HG03108 (cell line): Measurements from ENCODE around the gene RFXANK.

Experiments
- ATAC-seq: cut with Tn5 transposase; IDR thresholded peaks from one replicate; pipeline ENCODE4 v1.9.1; 2021; ENCODE audit warnings: moderate library complexity; ENCODE audit not compliant: unreplicated experiment

The RFXANK gene

GRCh38 chr19:19226663-19227062 lies 34.6 kb downstream of the RFXANK start:
- no peak for ATAC-seq

GRCh38 chr19:19227217-19227616 lies 35.2 kb downstream of the RFXANK start:
- no peak for ATAC-seq

GRCh38 chr19:19229701-19230100 lies 37.6 kb downstream of the RFXANK start:
- no peak for ATAC-seq

- ATAC-seq = no peak
These were observed 38.9 kb downstream of the RFXANK start for GRCh38 chr19:19230999-19231398.

GRCh38 chr19:19232261-19232721 lies 40.2 kb downstream of the RFXANK start:
- no peak for ATAC-seq

- no peak for ATAC-seq
These were observed 42.3 kb downstream of the RFXANK start for GRCh38 chr19:19234220-19234816.

- ATAC-seq = no peak
These were observed 44.1 kb downstream of the RFXANK start for GRCh38 chr19:19236173-19236572.

- ATAC-seq = no peak
These were observed 46.3 kb downstream of the RFXANK start for GRCh38 chr19:19238126-19238894.

GRCh38 chr19:19239675-19240074 lies 47.6 kb downstream of the RFXANK start:
- no peak for ATAC-seq

- no peak for ATAC-seq
These were observed 48.4 kb downstream of the RFXANK start for GRCh38 chr19:19240476-19240875.

- ATAC-seq = no peak
These were observed 58.2 kb downstream of the RFXANK start for GRCh38 chr19:19250196-19250801.
